ENCODE measurements around the gene FHIT. TPM values are rescaled to one million over a fixed set of nuclear protein-coding genes. Genes with fewer than 3 reads are reported as not detected.
"Not testable (repeated sequence)": the region's sequence is repeated elsewhere in the genome, so short reads cannot be mapped to it uniquely, and the experiment has no call there.

FHIT gene
- total RNA-seq, 1 experiment from 2014 or later, result 2.1 TPM

- no peak for DNase-seq (ENCODE audit: extremely low read depth, low read depth)
Observed at GRCh38 chr3:60952055-60952454, 299.2 kb downstream of the FHIT start.

GRCh38 chr3:60949146-60949545 is 302.1 kb downstream of the FHIT start:
- no peak for DNase-seq (ENCODE audit: extremely low read depth, low read depth)

GRCh38 chr3:60948488-60948887 is 302.8 kb downstream of the FHIT start:
- no peak for DNase-seq (ENCODE audit: extremely low read depth, low read depth)

- no peak for DNase-seq (ENCODE audit: extremely low read depth, low read depth)
Observed at GRCh38 chr3:60935709-60936108, 315.5 kb downstream of the FHIT start.

GRCh38 chr3:60933824-60934223 is 317.4 kb downstream of the FHIT start:
- no peak for DNase-seq (ENCODE audit: extremely low read depth, low read depth)

GRCh38 chr3:60932643-60933042 is 318.6 kb downstream of the FHIT start:
- DNase-seq (ENCODE audit: extremely low read depth, low read depth), result no peak

- no peak for DNase-seq (ENCODE audit: extremely low read depth, low read depth)
Observed at GRCh38 chr3:60932170-60932569, 319.1 kb downstream of the FHIT start.

- no peak for DNase-seq (ENCODE audit: extremely low read depth, low read depth)
Observed at GRCh38 chr3:60931452-60931851, 319.8 kb downstream of the FHIT start.

GRCh38 chr3:60920519-60920918 is 330.7 kb downstream of the FHIT start:
- no peak for DNase-seq (ENCODE audit: extremely low read depth, low read depth)

- no peak for DNase-seq (ENCODE audit: extremely low read depth, low read depth)
Observed at GRCh38 chr3:60919296-60919695, 332.0 kb downstream of the FHIT start.

- no peak for DNase-seq (ENCODE audit: extremely low read depth, low read depth)
Observed at GRCh38 chr3:60917141-60917540, 334.1 kb downstream of the FHIT start.

GRCh38 chr3:60916546-60916945 is 334.7 kb downstream of the FHIT start:
- DNase-seq (ENCODE audit: extremely low read depth, low read depth), result no peak

GRCh38 chr3:60913474-60913873 is 337.8 kb downstream of the FHIT start:
- no peak for DNase-seq (ENCODE audit: extremely low read depth, low read depth)

GRCh38 chr3:60912876-60913275 is 338.4 kb downstream of the FHIT start:
- no peak for DNase-seq (ENCODE audit: extremely low read depth, low read depth)

GRCh38 chr3:60912142-60912541 is 339.1 kb downstream of the FHIT start:
- no peak for DNase-seq (ENCODE audit: extremely low read depth, low read depth)

GRCh38 chr3:60909526-60909925 is 341.7 kb downstream of the FHIT start:
- no peak for DNase-seq (ENCODE audit: extremely low read depth, low read depth)

GRCh38 chr3:60906283-60906682 is 345.0 kb downstream of the FHIT start:
- no peak for DNase-seq (ENCODE audit: extremely low read depth, low read depth)

GRCh38 chr3:60898321-60898720 is 352.9 kb downstream of the FHIT start:
- DNase-seq (ENCODE audit: extremely low read depth, low read depth), result no peak

- no peak for DNase-seq (ENCODE audit: extremely low read depth, low read depth)
Observed at GRCh38 chr3:60893946-60894345, 357.3 kb downstream of the FHIT start.

GRCh38 chr3:60890226-60890625 is 361.0 kb downstream of the FHIT start:
- DNase-seq (ENCODE audit: extremely low read depth, low read depth), result no peak

GRCh38 chr3:60888952-60889351 is 362.3 kb downstream of the FHIT start:
- not testable (repeated sequence) for DNase-seq (ENCODE audit: extremely low read depth, low read depth)

GRCh38 chr3:60887574-60887973 is 363.7 kb downstream of the FHIT start:
- DNase-seq (ENCODE audit: extremely low read depth, low read depth), result no peak

- no peak for DNase-seq (ENCODE audit: extremely low read depth, low read depth)
Observed at GRCh38 chr3:60886518-60886917, 364.7 kb downstream of the FHIT start.

GRCh38 chr3:60884005-60884404 is 367.2 kb downstream of the FHIT start:
- no peak for DNase-seq (ENCODE audit: extremely low read depth, low read depth)

All from NCI-H460 (cell line).